Measurements from ENCODE around the gene HORMAD2. TPM values are rescaled to one million over a fixed set of nuclear protein-coding genes. Genes with fewer than 3 reads are reported as not detected.

HORMAD2 gene
- total RNA-seq, 1 experiment from 2014 or later = not detected

GRCh38 chr22:30105483-30105882, 25.2 kb downstream of the HORMAD2 start:
- Histone ChIP-seq H3K4me3 (ENCODE audit: low read depth, low read length, poor library complexity, severe bottlenecking) (no peak overlapping the region), H3K27me3 (replicated peaks; ENCODE audit: insufficient read depth, low read depth, low read length, poor library complexity) (no peaks in the 10 kb centered on the region), H3K9me3 (ENCODE audit: low read depth, low read length, poor library complexity, severe bottlenecking) (no peaks in the 10 kb centered on the region), H3K36me3 (ENCODE audit: insufficient read depth, low read length, poor library complexity, severe bottlenecking) (no peaks in the 10 kb centered on the region), H3K27ac (ENCODE audit: low read depth, low read length, poor library complexity, severe bottlenecking) (no peak overlapping the region), H3K4me1 (ENCODE audit: insufficient read depth, low read length, poor library complexity, severe bottlenecking) (no peaks in the 10 kb centered on the region)
- TF ChIP-seq EZH2 (IDR thresholded peaks at IDR 0.05; ENCODE audit: borderline replicate concordance, low read depth, low read length, poor library complexity, severe bottlenecking) (no peak), CTCF (conservative IDR thresholded peaks at IDR 0.05; ENCODE audit: low read depth, low read length) (no peak)
- ChIA-PET CTCF (interaction anchor here (0.6 to 1.4 kb wide), 2 partner anchors 147 to 150 kb away, joined by 4 to 7 read pairs; no protein-coding TSS in a partner anchor), POLR2A (ENCODE audit: low non-redundant PET) (no interaction called here)
- BruUV-seq (replicated peaks) = no TSS peak
- no peak for DNase-seq (ENCODE audit: low spot score)
- intact Hi-C loops (cut with micrococcal nuclease; ENCODE audit: unreplicated experiment) = no loop called here

- Histone ChIP-seq H3K27me3 (replicated peaks; ENCODE audit: insufficient read depth, low read depth, low read length, poor library complexity) (no peaks in the 10 kb centered on the region), H3K4me3 (ENCODE audit: low read depth, low read length, poor library complexity, severe bottlenecking) (no peak overlapping the region), H3K36me3 (ENCODE audit: insufficient read depth, low read length, poor library complexity, severe bottlenecking) (no peaks in the 10 kb centered on the region), H3K27ac (ENCODE audit: low read depth, low read length, poor library complexity, severe bottlenecking) (no peak overlapping the region), H3K4me1 (ENCODE audit: insufficient read depth, low read length, poor library complexity, severe bottlenecking) (no peaks in the 10 kb centered on the region), H3K9me3 (ENCODE audit: low read depth, low read length, poor library complexity, severe bottlenecking) (no peaks in the 10 kb centered on the region)
- no peak for TF ChIP-seq EZH2 (IDR thresholded peaks at IDR 0.05; ENCODE audit: borderline replicate concordance, low read depth, low read length, poor library complexity, severe bottlenecking)
- no peak for TF ChIP-seq CTCF (conservative IDR thresholded peaks at IDR 0.05; ENCODE audit: low read depth, low read length)
- BruUV-seq (replicated peaks) = no TSS peak
- ChIA-PET POLR2A (ENCODE audit: low non-redundant PET) (no interaction called here), CTCF (no interaction called here)
- intact Hi-C loops (cut with micrococcal nuclease; ENCODE audit: unreplicated experiment) = no loop called here
- DNase-seq (ENCODE audit: low spot score) = no peak
Observed at GRCh38 chr22:30113494-30113893, 33.2 kb downstream of the HORMAD2 start.

- TF ChIP-seq CTCF (conservative IDR thresholded peaks at IDR 0.05; ENCODE audit: low read depth, low read length) = no peak
- no peak for TF ChIP-seq EZH2 (IDR thresholded peaks at IDR 0.05; ENCODE audit: borderline replicate concordance, low read depth, low read length, poor library complexity, severe bottlenecking)
- POLR2A ChIA-PET (ENCODE audit: low non-redundant PET) = no interaction called here
- H3K4me1 ChIP-seq (ENCODE audit: insufficient read depth, low read length, poor library complexity, severe bottlenecking) = no peaks in the 10 kb centered on the region
Observed at GRCh38 chr22:30114361-30114760, 34.1 kb downstream of the HORMAD2 start.

More at GRCh38 chr22:30114361-30114760, 34.1 kb downstream of the HORMAD2 start:
- intact Hi-C loops (cut with micrococcal nuclease; ENCODE audit: unreplicated experiment) = no loop called here
- H3K9me3 ChIP-seq (ENCODE audit: low read depth, low read length, poor library complexity, severe bottlenecking) = no peaks in the 10 kb centered on the region
- no peak overlapping the region for H3K27ac ChIP-seq (ENCODE audit: low read depth, low read length, poor library complexity, severe bottlenecking)
- no peak overlapping the region for H3K4me3 ChIP-seq (ENCODE audit: low read depth, low read length, poor library complexity, severe bottlenecking)
- no TSS peak for BruUV-seq (replicated peaks)
- DNase-seq (ENCODE audit: low spot score) = no peak
- H3K36me3 ChIP-seq (ENCODE audit: insufficient read depth, low read length, poor library complexity, severe bottlenecking) = no peaks in the 10 kb centered on the region
- CTCF ChIA-PET = no interaction called here
- H3K27me3 ChIP-seq (replicated peaks; ENCODE audit: insufficient read depth, low read depth, low read length, poor library complexity) = no peaks in the 10 kb centered on the region
